ENCODE results near the gene PTPRK.

The PTPRK gene

GRCh38 chr6:128238225-128238624 lies 282.2 kb downstream of the PTPRK start:
- DNase-seq (ENCODE audit: low read depth) = no peak
- H3K4me3 ChIP-seq (ENCODE audit: low read depth, low read length) = no peak overlapping the region
- no peak for TF ChIP-seq CTCF (IDR thresholded peaks at IDR 0.05; ENCODE audit: control insufficient read depth, extremely low read depth, insufficient read depth)

GRCh38 chr6:128235556-128235955 lies 284.8 kb downstream of the PTPRK start:
- no peak overlapping the region for H3K4me3 ChIP-seq (ENCODE audit: low read depth, low read length)
- no peak for DNase-seq (ENCODE audit: low read depth)
- TF ChIP-seq CTCF (IDR thresholded peaks at IDR 0.05; ENCODE audit: control insufficient read depth, extremely low read depth, insufficient read depth) = no peak

GRCh38 chr6:128233531-128233930 lies 286.9 kb downstream of the PTPRK start:
- TF ChIP-seq CTCF (IDR thresholded peaks at IDR 0.05; ENCODE audit: control insufficient read depth, extremely low read depth, insufficient read depth) = no peak
- no peak overlapping the region for H3K4me3 ChIP-seq (ENCODE audit: low read depth, low read length)
- no peak for DNase-seq (ENCODE audit: low read depth)

GRCh38 chr6:128230267-128230989 lies 290.0 kb downstream of the PTPRK start:
- no peak overlapping the region for H3K4me3 ChIP-seq (ENCODE audit: low read depth, low read length)
- DNase-seq (ENCODE audit: low read depth) = no peak
- no peak for TF ChIP-seq CTCF (IDR thresholded peaks at IDR 0.05; ENCODE audit: control insufficient read depth, extremely low read depth, insufficient read depth)

- DNase-seq (ENCODE audit: low read depth) = no peak
- no peak overlapping the region for H3K4me3 ChIP-seq (ENCODE audit: low read depth, low read length)
- TF ChIP-seq CTCF (IDR thresholded peaks at IDR 0.05; ENCODE audit: control insufficient read depth, extremely low read depth, insufficient read depth) = no peak
These were observed 294.8 kb downstream of the PTPRK start for GRCh38 chr6:128225612-128226011.

- no peak for TF ChIP-seq CTCF (IDR thresholded peaks at IDR 0.05; ENCODE audit: control insufficient read depth, extremely low read depth, insufficient read depth)
- H3K4me3 ChIP-seq (ENCODE audit: low read depth, low read length) = no peak overlapping the region
These were observed 303.5 kb downstream of the PTPRK start for GRCh38 chr6:128216917-128217316.

GRCh38 chr6:128209771-128210170 lies 310.6 kb downstream of the PTPRK start:
- no peak for DNase-seq (ENCODE audit: low read depth)
- H3K4me3 ChIP-seq (ENCODE audit: low read depth, low read length) = no peak overlapping the region
- TF ChIP-seq CTCF (IDR thresholded peaks at IDR 0.05; ENCODE audit: control insufficient read depth, extremely low read depth, insufficient read depth) = no peak

More at GRCh38 chr6:128216917-128217316, 303.5 kb downstream of the PTPRK start:
- DNase-seq (ENCODE audit: low read depth) = no peak

Data from LNCaP clone FGC (cell line).